NB4 (cell line): ENCODE results near the gene WARS2.

Experiments
- DNase-seq: peaks from one replicate; pipeline ENCODE4 v3.0.0; 2010; ENCODE audit warnings: low read depth
- H3K4me3 ChIP-seq: one replicate; pipeline ENCODE4 v1.5.1; 2011; ENCODE audit warnings: mild to moderate bottlenecking, low read depth, low read length, moderate library complexity
- CTCF ChIP-seq: IDR thresholded peaks from one replicate; pipeline ENCODE4 v1.5.1; 2012; ENCODE audit warnings: low read depth, low read length
- MAX ChIP-seq: IDR thresholded peaks from 2 replicates; pipeline ENCODE4 v1.6.1; 2011; ENCODE audit warnings: low read depth, low read length
- MYC ChIP-seq: IDR thresholded peaks from 2 replicates; pipeline ENCODE4 v1.6.1; 2011; ENCODE audit warnings: low read depth, low read length
- POLR2A ChIP-seq: IDR thresholded peaks from 2 replicates; pipeline ENCODE4 v1.6.1; 2011; ENCODE audit warnings: mild to moderate bottlenecking; ENCODE audit not compliant: insufficient read length; ENCODE audit errors: extremely low read depth

Gene WARS2

GRCh38 chr1:118995312-118996016, 145.0 kb downstream of the WARS2 start:
- H3K4me3 ChIP-seq = no peak overlapping the region
- DNase-seq = no peak
- TF ChIP-seq MYC (no peak), POLR2A (no peak), CTCF (no peak), MAX (no peak)

GRCh38 chr1:118993700-118994026, 146.8 kb downstream of the WARS2 start:
- DNase-seq = no peak
- no peak overlapping the region for H3K4me3 ChIP-seq
- no peak for TF ChIP-seq POLR2A
- no peak for TF ChIP-seq MYC
- TF ChIP-seq MAX = no peak
- no peak for TF ChIP-seq CTCF

- H3K4me3 ChIP-seq = no peak overlapping the region
- TF ChIP-seq MYC = no peak
- TF ChIP-seq MAX = no peak
- no peak for TF ChIP-seq POLR2A
- no peak for TF ChIP-seq CTCF
- no peak for DNase-seq
Observed at GRCh38 chr1:118992868-118993699, 147.4 kb downstream of the WARS2 start.

GRCh38 chr1:118992237-118992825, 148.1 kb downstream of the WARS2 start:
- no peak for DNase-seq
- TF ChIP-seq POLR2A (no peak), CTCF (no peak), MAX (no peak), MYC (no peak)
- H3K4me3 ChIP-seq = no peak overlapping the region

GRCh38 chr1:118991448-118991847, 149.0 kb downstream of the WARS2 start:
- DNase-seq = no peak
- H3K4me3 ChIP-seq = no peak overlapping the region
- TF ChIP-seq MYC (no peak), MAX (no peak), POLR2A (no peak), CTCF (no peak)
